ENCODE results near the gene DUSP28.

The DUSP28 gene

DNA sequence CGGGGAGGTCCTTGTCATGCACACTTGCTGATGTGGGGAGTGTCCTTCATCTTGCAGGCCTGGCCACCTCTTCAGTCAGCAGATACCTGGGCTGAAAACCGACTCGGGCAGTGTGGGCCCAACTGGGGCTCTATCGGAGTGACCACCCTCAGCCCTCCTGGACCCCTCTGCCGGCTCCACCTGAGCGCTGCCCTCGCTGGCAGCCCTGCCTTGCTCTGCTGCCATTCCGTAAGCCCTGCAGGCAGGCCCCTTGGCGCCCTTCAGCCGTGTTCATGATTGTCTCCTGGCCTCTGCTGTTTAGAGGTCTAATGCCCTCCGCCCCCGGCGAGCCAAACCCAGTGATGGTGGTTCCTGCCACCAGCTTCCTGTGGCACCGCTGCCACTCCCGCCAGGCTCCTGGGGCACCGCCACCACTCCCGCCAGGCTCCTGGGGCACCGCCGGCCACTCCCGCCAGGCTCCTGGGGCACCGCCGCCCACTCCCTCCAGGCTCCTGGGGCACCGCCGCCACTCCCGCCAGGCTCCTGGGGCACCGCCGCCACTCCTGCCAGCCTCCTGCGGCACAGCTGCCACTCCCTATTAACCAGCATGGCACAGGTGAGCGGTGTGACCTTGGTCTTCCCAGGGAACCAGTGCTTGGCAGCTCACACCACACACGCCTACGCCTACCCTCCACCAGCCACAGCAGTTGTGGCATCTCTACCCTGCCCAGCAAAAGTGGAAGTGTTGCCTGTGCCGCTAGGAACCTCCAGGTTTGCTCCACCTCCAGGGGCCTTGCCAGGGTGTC lies 42.3 kb downstream of the DUSP28 start:
- DNase-seq, result no peak

DNA sequence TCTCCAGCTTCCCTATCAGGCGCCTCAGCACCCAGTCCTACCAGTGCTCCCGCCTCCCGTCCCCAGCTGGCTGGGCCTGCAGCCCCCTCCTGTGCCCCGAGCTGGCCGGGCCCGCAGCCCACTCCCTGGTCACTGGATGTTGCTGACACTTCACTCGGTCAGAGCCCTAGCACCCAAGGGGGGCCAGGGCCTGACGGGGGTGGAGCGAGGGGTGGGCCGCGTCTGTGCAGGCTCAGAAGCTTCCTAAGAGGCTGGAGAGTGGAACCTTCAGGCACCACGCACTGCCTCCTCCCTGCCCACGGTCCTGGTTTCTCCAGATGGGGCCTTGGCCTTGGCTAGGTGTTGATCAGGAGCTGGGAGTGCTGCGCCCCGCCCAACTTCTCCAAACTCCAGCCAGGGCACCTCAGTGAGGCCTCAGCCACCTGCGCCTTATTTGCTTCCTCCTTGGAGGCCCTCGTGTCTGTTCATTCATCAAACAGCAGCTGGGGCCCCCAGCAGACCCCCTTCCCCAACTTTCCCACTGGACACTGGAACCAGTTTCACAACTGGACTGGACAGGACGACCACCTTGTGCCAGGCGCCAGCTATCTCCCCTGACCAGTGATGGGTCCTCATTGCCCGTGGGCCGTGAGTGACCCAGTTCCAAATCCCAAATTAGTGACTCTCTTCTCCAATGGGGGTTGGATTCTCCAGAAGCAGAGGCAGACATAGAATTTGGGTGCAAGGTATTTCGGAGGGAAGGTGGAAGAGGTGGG lies 43.1 kb downstream of the DUSP28 start:
- no peak for DNase-seq

GRCh38 chr2:240603846-240604245 lies 43.7 kb downstream of the DUSP28 start:
- DNase-seq, result no peak

DNA sequence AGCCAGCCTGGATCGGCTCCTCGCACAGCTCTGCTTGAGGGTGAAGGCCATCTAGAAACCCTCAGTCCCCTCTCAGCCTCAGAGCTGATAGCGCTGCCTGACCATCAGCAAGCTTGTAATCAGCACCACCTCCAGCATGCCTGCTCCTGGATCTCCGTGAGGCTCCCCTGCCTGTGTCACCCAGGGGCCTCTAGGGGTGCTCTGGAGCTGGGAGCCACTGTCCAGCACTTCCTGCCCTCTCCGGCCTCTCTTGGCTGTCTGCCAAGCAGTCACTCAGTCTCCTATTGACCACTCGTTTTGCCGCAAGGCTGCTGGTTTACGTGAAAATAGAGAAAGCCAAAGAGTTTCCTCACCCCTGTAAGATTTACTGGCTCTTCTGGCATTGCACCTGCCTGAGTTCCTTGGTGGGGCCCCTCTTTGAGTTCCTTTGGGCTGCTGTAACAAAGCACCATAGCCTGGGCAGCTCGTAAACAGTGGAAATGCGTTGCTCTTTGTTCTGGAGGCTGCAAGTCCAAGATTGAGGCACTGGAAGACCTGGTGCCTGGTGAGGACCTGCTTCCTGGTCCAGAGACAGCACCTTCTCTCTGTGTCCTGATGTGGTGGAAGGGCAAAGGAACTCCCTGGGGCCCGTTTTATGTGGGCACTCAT lies 44.3 kb downstream of the DUSP28 start:
- DNase-seq, result no peak

- no peak for DNase-seq
These were observed 45.0 kb downstream of the DUSP28 start for GRCh38 chr2:240604939-240605716.

DNA sequence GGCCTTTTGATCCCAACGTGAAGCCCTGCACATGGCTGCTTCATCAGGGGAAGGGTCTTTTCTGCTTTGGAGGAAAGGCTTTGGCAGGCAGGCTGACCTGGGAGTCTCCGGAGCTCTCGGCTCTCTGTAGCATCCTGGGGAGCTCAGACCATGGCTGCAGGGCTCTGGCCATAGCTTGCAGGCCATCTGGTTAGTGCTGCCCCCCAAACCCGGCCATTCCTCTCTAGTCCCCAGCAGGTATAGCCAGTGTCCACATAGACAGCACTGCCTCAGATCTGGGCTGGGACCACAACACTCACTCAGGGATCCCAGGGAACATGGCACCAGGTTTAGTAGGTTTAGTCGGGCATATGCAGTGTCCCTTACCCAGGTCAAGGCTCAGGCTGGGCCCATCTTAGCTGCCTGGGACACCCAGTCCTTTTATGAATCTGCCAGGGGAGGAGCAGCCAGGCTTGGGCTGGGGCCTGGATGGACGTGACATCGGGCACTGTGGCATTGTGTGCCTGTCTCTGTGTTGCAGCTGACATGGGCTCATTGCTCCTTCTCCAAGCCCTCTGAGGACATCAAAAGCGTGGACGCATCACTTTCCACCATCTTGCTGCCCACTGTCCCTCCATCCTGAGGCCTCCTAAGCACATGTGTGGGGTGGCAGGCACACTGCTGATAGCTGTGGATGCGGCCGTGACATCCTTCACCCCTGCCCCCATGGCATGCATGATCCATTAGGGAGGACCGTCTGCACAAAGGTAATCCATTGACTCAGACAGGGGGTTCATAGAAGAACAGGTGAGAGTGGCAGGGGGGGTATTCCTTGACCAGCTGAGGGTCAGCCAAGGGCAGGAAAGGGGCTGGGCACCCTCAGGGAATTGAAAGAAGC lies 45.9 kb downstream of the DUSP28 start:
- no peak for DNase-seq

GRCh38 chr2:240611601-240612210 lies 51.5 kb downstream of the DUSP28 start:
- DNase-seq, result no peak
